SK-N-SH treated with all-trans-retinoic acid at 6 μM for 48 hours (cell line): Measurements from ENCODE around the gene FUT7.

ENCODE experiments used
- ATAC-seq: fragments of 200-7000 bp; cut with Tn5 transposase; 3 replicates; pipeline ENCODE4 v1.9.1; 2020; ENCODE audit warnings: mild to moderate bottlenecking, moderate library complexity
- BACH2 ChIP-seq: fragments of 250-450 bp; sonication (Bioruptor Pico); IDR thresholded peaks from 2 replicates; pipeline ENCODE4 v1.9.0; 2021; ENCODE audit warnings: mild to moderate bottlenecking, borderline replicate concordance
- CSDC2 ChIP-seq: fragments of 250-450 bp; sonication (Bioruptor Pico); IDR thresholded peaks from 2 replicates; pipeline ENCODE4 v1.5.0; 2020; ENCODE audit warnings: mild to moderate bottlenecking, moderate library complexity
- GLIS3 ChIP-seq: fragments of 250-450 bp; sonication (Bioruptor Pico); IDR thresholded peaks from 2 replicates; pipeline ENCODE4 v1.5.0; 2020; ENCODE audit warnings: mild to moderate bottlenecking, moderate library complexity
- OSR1 ChIP-seq: fragments of 250-450 bp; sonication (Bioruptor Pico); IDR thresholded peaks from 2 replicates; pipeline ENCODE4 v1.8.0; 2022; ENCODE audit warnings: moderate library complexity, mild to moderate bottlenecking, inconsistent platforms
- PPARA ChIP-seq: fragments of 250-450 bp; sonication (Bioruptor Pico); IDR thresholded peaks from 2 replicates; pipeline ENCODE4 v1.5.0; 2020; ENCODE audit warnings: mild to moderate bottlenecking, borderline replicate concordance
- RARB ChIP-seq: fragments of 250-450 bp; sonication (Bioruptor Pico); IDR thresholded peaks from 2 replicates; pipeline ENCODE4 v1.8.0; 2021; ENCODE audit warnings: mild to moderate bottlenecking, moderate library complexity
- SNAI2 ChIP-seq: fragments of 250-450 bp; sonication (Bioruptor Pico); IDR thresholded peaks from 2 replicates; pipeline ENCODE4 v1.5.0; 2020; ENCODE audit warnings: mild to moderate bottlenecking, moderate library complexity
- TCF4 ChIP-seq: fragments of 250-450 bp; sonication (Bioruptor Pico); IDR thresholded peaks from 2 replicates; pipeline ENCODE4 v1.8.0; 2021; ENCODE audit warnings: mild to moderate bottlenecking, moderate library complexity, borderline replicate concordance
- TOX ChIP-seq: fragments of 250-450 bp; sonication (Bioruptor Pico); IDR thresholded peaks from 2 replicates; pipeline ENCODE4 v1.8.0; 2021; ENCODE audit warnings: mild to moderate bottlenecking, moderate library complexity, borderline replicate concordance
- ZC3H10 ChIP-seq: fragments of 250-450 bp; sonication (Bioruptor Pico); IDR thresholded peaks from 2 replicates; pipeline ENCODE4 v1.5.1; 2021; ENCODE audit warnings: mild to moderate bottlenecking, moderate library complexity
- ZFP30 ChIP-seq: fragments of 450-650 bp; formaldehyde crosslinking; IDR thresholded peaks from 2 replicates; pipeline ENCODE4 v1.5.0; 2022; ENCODE audit warnings: mild to moderate bottlenecking, moderate library complexity
- ZNF565 ChIP-seq: fragments of 450-650 bp; formaldehyde crosslinking; conservative IDR thresholded peaks from 2 replicates; pipeline ENCODE4 v1.5.0; 2020; ENCODE audit warnings: low read depth, mild to moderate bottlenecking, moderate library complexity
- ZNF70 ChIP-seq: fragments of 450-650 bp; formaldehyde crosslinking; IDR thresholded peaks from 2 replicates; pipeline ENCODE4 v1.5.0; 2020; ENCODE audit warnings: mild to moderate bottlenecking, moderate library complexity
- ZNF8 ChIP-seq: fragments of 450-650 bp; formaldehyde crosslinking; IDR thresholded peaks from 2 replicates; pipeline ENCODE4 v1.5.0; 2020; ENCODE audit warnings: mild to moderate bottlenecking, moderate library complexity
- TF ChIP-seq, protein P1 (sequence below): fragments of 250-450 bp; sonication (Bioruptor Pico); IDR thresholded peaks from 2 replicates; pipeline ENCODE4 v1.5.0; 2020; ENCODE audit warnings: mild to moderate bottlenecking, moderate library complexity
- TF ChIP-seq, protein P2 (sequence below): fragments of 250-450 bp; sonication (Bioruptor Pico); IDR thresholded peaks from 2 replicates; pipeline ENCODE4 v1.8.0; 2021; ENCODE audit warnings: low read depth, mild to moderate bottlenecking, moderate library complexity, borderline replicate concordance
- TF ChIP-seq, protein P3 (sequence below): fragments of 250-450 bp; sonication (Bioruptor Pico); IDR thresholded peaks from 2 replicates; pipeline ENCODE4 v1.5.1; 2020; ENCODE audit warnings: low read depth, mild to moderate bottlenecking, moderate library complexity
- TF ChIP-seq, protein P4 (sequence below): fragments of 250-450 bp; sonication (Bioruptor Pico); IDR thresholded peaks from 2 replicates; pipeline ENCODE4 v1.8.0; 2020; ENCODE audit warnings: mild to moderate bottlenecking, moderate library complexity, borderline replicate concordance
- TF ChIP-seq, protein P5 (sequence below): fragments of 250-450 bp; sonication (Bioruptor Pico); IDR thresholded peaks from 2 replicates; pipeline ENCODE4 v1.5.1; 2021; ENCODE audit warnings: mild to moderate bottlenecking, moderate library complexity

FUT7 gene

DNA sequence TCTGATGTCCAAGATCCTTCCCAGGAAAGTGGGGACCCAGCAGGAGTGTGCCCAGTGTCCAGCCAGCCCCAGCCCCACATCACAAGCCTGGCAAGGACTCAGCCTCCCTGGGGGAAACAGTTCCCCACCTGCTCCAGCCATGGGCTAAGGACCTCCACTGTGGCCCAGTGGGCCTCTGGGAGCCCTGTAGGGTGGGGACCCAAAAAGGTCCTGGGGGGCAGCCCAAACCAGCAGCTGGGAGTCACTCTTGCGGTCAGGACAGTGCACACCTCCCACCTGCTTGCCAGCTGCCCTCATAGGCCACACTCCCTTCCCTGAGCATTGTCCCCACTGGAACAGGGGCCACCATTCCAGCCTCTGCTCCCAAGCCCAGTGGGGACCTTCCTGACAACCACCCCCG lies 5.5 kb downstream of the FUT7 start:
- no peak for ATAC-seq
- TF ChIP-seq RARB (CRISPR knock-in tag) (no peak), ZFP30 (no peak), PPARA (CRISPR knock-in tag) (no peak), TCF4 (no peak), ZNF565 (no peak), ZNF8 (no peak), GLIS3 (CRISPR knock-in tag) (no peak), SNAI2 (CRISPR knock-in tag) (no peak), ZNF70 (no peak), BACH2 (CRISPR knock-in tag) (no peak), ZC3H10 (CRISPR knock-in tag) (no peak), CSDC2 (CRISPR knock-in tag) (no peak)
- TF ChIP-seq, protein P1, sequence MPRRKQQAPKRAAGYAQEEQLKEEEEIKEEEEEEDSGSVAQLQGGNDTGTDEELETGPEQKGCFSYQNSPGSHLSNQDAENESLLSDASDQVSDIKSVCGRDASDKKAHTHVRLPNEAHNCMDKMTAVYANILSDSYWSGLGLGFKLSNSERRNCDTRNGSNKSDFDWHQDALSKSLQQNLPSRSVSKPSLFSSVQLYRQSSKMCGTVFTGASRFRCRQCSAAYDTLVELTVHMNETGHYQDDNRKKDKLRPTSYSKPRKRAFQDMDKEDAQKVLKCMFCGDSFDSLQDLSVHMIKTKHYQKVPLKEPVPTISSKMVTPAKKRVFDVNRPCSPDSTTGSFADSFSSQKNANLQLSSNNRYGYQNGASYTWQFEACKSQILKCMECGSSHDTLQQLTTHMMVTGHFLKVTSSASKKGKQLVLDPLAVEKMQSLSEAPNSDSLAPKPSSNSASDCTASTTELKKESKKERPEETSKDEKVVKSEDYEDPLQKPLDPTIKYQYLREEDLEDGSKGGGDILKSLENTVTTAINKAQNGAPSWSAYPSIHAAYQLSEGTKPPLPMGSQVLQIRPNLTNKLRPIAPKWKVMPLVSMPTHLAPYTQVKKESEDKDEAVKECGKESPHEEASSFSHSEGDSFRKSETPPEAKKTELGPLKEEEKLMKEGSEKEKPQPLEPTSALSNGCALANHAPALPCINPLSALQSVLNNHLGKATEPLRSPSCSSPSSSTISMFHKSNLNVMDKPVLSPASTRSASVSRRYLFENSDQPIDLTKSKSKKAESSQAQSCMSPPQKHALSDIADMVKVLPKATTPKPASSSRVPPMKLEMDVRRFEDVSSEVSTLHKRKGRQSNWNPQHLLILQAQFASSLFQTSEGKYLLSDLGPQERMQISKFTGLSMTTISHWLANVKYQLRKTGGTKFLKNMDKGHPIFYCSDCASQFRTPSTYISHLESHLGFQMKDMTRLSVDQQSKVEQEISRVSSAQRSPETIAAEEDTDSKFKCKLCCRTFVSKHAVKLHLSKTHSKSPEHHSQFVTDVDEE (CRISPR knock-in tag) = no peak
- TF ChIP-seq, protein P2, sequence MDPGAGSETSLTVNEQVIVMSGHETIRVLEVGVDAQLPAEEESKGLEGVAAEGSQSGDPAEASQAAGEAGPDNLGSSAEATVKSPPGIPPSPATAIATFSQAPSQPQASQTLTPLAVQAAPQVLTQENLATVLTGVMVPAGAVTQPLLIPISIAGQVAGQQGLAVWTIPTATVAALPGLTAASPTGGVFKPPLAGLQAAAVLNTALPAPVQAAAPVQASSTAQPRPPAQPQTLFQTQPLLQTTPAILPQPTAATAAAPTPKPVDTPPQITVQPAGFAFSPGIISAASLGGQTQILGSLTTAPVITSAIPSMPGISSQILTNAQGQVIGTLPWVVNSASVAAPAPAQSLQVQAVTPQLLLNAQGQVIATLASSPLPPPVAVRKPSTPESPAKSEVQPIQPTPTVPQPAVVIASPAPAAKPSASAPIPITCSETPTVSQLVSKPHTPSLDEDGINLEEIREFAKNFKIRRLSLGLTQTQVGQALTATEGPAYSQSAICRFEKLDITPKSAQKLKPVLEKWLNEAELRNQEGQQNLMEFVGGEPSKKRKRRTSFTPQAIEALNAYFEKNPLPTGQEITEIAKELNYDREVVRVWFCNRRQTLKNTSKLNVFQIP = no peak
- TF ChIP-seq, all 23 proteins: peak for 0

DNA sequence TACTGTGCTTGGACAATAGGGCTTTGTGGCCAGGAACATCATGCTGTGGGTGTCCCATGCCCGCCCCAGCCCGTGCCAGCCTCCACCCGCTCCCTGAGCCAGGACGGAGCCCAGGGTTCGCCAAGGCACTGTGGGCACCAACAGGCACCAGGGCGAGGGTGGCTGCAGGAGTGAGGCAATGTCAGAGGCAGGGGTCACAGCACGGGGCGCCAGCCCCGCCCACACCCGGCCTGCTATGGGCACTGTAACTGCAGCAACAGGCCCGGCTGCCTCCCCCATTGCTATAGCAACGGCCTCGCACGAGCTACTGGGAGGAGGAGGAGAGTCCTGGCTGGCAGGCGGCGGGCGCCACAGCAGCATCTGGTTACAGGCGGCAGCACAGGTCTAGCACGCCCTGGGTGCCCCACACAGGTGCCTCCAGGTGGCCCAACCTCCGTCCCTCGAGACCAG lies 6.3 kb downstream of the FUT7 start:
- TF ChIP-seq, protein P3, sequence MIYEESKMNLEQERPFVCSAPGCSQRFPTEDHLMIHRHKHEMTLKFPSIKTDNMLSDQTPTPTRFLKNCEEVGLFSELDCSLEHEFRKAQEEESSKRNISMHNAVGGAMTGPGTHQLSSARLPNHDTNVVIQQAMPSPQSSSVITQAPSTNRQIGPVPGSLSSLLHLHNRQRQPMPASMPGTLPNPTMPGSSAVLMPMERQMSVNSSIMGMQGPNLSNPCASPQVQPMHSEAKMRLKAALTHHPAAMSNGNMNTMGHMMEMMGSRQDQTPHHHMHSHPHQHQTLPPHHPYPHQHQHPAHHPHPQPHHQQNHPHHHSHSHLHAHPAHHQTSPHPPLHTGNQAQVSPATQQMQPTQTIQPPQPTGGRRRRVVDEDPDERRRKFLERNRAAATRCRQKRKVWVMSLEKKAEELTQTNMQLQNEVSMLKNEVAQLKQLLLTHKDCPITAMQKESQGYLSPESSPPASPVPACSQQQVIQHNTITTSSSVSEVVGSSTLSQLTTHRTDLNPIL (CRISPR knock-in tag) = no peak
- TF ChIP-seq, protein P4, sequence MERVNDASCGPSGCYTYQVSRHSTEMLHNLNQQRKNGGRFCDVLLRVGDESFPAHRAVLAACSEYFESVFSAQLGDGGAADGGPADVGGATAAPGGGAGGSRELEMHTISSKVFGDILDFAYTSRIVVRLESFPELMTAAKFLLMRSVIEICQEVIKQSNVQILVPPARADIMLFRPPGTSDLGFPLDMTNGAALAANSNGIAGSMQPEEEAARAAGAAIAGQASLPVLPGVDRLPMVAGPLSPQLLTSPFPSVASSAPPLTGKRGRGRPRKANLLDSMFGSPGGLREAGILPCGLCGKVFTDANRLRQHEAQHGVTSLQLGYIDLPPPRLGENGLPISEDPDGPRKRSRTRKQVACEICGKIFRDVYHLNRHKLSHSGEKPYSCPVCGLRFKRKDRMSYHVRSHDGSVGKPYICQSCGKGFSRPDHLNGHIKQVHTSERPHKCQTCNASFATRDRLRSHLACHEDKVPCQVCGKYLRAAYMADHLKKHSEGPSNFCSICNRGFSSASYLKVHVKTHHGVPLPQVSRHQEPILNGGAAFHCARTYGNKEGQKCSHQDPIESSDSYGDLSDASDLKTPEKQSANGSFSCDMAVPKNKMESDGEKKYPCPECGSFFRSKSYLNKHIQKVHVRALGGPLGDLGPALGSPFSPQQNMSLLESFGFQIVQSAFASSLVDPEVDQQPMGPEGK (CRISPR knock-in tag) = no peak
- TF ChIP-seq TOX (CRISPR knock-in tag) (no peak), OSR1 (CRISPR knock-in tag) (no peak), ZNF8 (no peak)
- TF ChIP-seq, protein P1 (CRISPR knock-in tag) = no peak
- TF ChIP-seq, protein P5, sequence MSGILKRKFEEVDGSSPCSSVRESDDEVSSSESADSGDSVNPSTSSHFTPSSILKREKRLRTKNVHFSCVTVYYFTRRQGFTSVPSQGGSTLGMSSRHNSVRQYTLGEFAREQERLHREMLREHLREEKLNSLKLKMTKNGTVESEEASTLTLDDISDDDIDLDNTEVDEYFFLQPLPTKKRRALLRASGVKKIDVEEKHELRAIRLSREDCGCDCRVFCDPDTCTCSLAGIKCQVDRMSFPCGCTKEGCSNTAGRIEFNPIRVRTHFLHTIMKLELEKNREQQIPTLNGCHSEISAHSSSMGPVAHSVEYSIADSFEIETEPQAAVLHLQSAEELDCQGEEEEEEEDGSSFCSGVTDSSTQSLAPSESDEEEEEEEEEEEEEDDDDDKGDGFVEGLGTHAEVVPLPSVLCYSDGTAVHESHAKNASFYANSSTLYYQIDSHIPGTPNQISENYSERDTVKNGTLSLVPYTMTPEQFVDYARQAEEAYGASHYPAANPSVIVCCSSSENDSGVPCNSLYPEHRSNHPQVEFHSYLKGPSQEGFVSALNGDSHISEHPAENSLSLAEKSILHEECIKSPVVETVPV (CRISPR knock-in tag) = no peak
- ATAC-seq = no peak

DNA sequence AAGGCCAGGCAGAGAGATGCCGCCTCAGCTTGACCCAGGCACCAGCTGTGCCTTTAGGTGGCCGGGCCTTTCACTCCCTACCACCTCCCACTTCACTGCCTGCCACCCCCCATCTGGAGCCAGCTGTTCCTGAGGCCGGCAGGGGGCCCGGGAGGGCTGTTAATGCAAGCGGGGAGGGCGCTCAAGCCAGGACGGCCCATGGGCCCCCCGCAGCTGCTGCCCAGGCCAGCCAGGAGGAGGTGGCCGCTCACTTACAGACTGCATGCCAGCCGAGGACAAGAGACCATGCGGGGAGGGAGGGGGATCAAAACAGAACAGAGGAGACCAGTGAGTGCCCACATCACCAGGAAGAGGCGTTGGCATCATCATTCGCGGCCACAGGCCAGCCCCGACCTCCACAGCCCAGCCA lies 8.3 kb downstream of the FUT7 start:
- ATAC-seq = no peak
- TF ChIP-seq TOX (CRISPR knock-in tag) = no peak
- TF ChIP-seq, protein P3 (CRISPR knock-in tag) = no peak
